GM23248 (cell line): ENCODE measurements around the gene CCDC127. TPM values are rescaled to one million over a fixed set of nuclear protein-coding genes. Genes with fewer than 3 reads are reported as not detected.

ENCODE experiments used
- DNase-seq: peaks from one replicate; pipeline ENCODE4 v3.0.0-alpha.2; 2015
- H2AFZ ChIP-seq: fragments of 200-600 bp; sonication (generic); 2 replicates; pipeline ENCODE4 v1.6.1; 2016; ENCODE audit warnings: antibody characterized with exemption
- H3F3A ChIP-seq: fragments of 200-600 bp; sonication (generic); 2 replicates; pipeline ENCODE4 v1.6.1; 2016; ENCODE audit warnings: mild to moderate bottlenecking, antibody characterized with exemption, mixed run types; ENCODE audit not compliant: insufficient read depth
- H3K27ac ChIP-seq: fragments of 200-600 bp; sonication (generic); 2 replicates; pipeline ENCODE4 v1.5.1; 2016; ENCODE audit warnings: mild to moderate bottlenecking
- H3K27me3 ChIP-seq: fragments of 200-600 bp; sonication (generic); replicated peaks from 2 replicates; pipeline ENCODE4 v1.6.1; 2016; ENCODE audit warnings: mild to moderate bottlenecking; ENCODE audit not compliant: insufficient read depth
- H3K36me3 ChIP-seq: fragments of 200-600 bp; sonication (generic); 2 replicates; pipeline ENCODE4 v1.6.1; 2016; ENCODE audit warnings: low read depth, mild to moderate bottlenecking
- H3K4me1 ChIP-seq: fragments of 200-600 bp; sonication (generic); 2 replicates; pipeline ENCODE4 v1.6.1; 2016; ENCODE audit warnings: mild to moderate bottlenecking; ENCODE audit not compliant: insufficient read depth
- H3K4me2 ChIP-seq: fragments of 200-600 bp; sonication (generic); one replicate; pipeline ENCODE4 v1.6.1; 2016; ENCODE audit warnings: mild to moderate bottlenecking; ENCODE audit not compliant: unreplicated experiment
- H3K4me3 ChIP-seq: fragments of 200-600 bp; sonication (generic); 2 replicates; pipeline ENCODE4 v1.5.1; 2016; ENCODE audit warnings: mild to moderate bottlenecking
- H3K79me2 ChIP-seq: fragments of 200-600 bp; sonication (generic); 2 replicates; pipeline ENCODE4 v1.6.1; 2016; ENCODE audit warnings: mild to moderate bottlenecking; ENCODE audit not compliant: insufficient read depth
- H3K9ac ChIP-seq: fragments of 200-600 bp; sonication (generic); 2 replicates; pipeline ENCODE4 v1.6.1; 2016; ENCODE audit warnings: mild to moderate bottlenecking
- H3K9me2 ChIP-seq: fragments of 200-600 bp; sonication (generic); 2 replicates; pipeline ENCODE4 v1.6.1; 2016; ENCODE audit warnings: mixed run types, mild to moderate bottlenecking, moderate library complexity; ENCODE audit not compliant: insufficient read depth
- H3K9me3 ChIP-seq: fragments of 200-600 bp; sonication (generic); one replicate; pipeline ENCODE4 v1.6.1; 2017; ENCODE audit warnings: low read depth
- H4K20me1 ChIP-seq: fragments of 200-600 bp; sonication (generic); 2 replicates; pipeline ENCODE4 v1.6.0; 2016; ENCODE audit not compliant: insufficient read depth
- EZH2 ChIP-seq: fragments of 200-600 bp; sonication (generic); IDR thresholded peaks from 2 replicates; pipeline ENCODE4 v1.6.1; 2018; ENCODE audit warnings: antibody characterized with exemption, mild to moderate bottlenecking; ENCODE audit not compliant: insufficient read depth, poor library complexity, severe bottlenecking
- EZH2phosphoT487 ChIP-seq: fragments of 200-600 bp; sonication (generic); IDR thresholded peaks from 2 replicates; pipeline ENCODE4 v1.6.1; 2018; ENCODE audit warnings: antibody characterized with exemption, moderate library complexity, mild to moderate bottlenecking, low read depth; ENCODE audit not compliant: insufficient read depth
- WGBS, 2 experiments: methylation state at CpG; one replicate each; pipeline ENCODE4 v1.1.6; 2015 to 2017; ENCODE audit warnings: low lambda C conversion rate in 2 of 2, low coverage in 1 of 2; ENCODE audit errors: missing lambda C conversion rate in 2 of 2; 5-methylcytosine and 5-hydroxymethylcytosine counted together
- in situ Hi-C: fragments of 300-500 bp; cut with MboI; formaldehyde crosslinking; loops from 2 replicates; pipeline ENCODE4 v1.15.0; 2020
- polyA plus RNA-seq: library from polyadenylated mRNA; unstranded; fragments of >200 nt; fragmentation: Nextera tagmentation; extraction: Ambion mirVana; gene quantifications from 2 replicates; pipeline ENCODE4 v1.2.1, GENCODE V29; 2016
- total RNA-seq: library from RNA; depleted of rRNA; stranded (reverse); fragments of >200 nt; shearing (Covaris generic); gene quantifications from 2 replicates; pipeline ENCODE4 v1.2.3, GENCODE V29; 2014

The CCDC127 gene
- total and polyA plus RNA-seq, 2 experiments from 2014 or later = 6.3 to 11.3 TPM

GRCh38 chr5:157801-158200, 60.2 kb downstream of the CCDC127 start:
- no peak overlapping the region for H3K9ac ChIP-seq
- H3K4me1 ChIP-seq = peaks cover 8% of the 10 kb centered on the region
- H3K9me2 ChIP-seq = no peaks in the 10 kb centered on the region
- no peaks in the 10 kb centered on the region for H3K36me3 ChIP-seq
- 81 to 82% methylated on average over 10 to 11 of the region's 11 CpGs for WGBS, 2 experiments
- no peaks in the 10 kb centered on the region for H3F3A ChIP-seq
- no peak overlapping the region for H2AFZ ChIP-seq
- no peak overlapping the region for H3K4me2 ChIP-seq
- H3K4me3 ChIP-seq = no peak overlapping the region
- TF ChIP-seq EZH2phosphoT487 (no peak), EZH2 (no peak)
- no peak for DNase-seq
- H3K9me3 ChIP-seq = no peaks in the 10 kb centered on the region
- no peak overlapping the region for H3K27ac ChIP-seq
- in situ Hi-C loops = no loop called here
- no peaks in the 10 kb centered on the region for H3K27me3 ChIP-seq
- H4K20me1 ChIP-seq = no peaks in the 10 kb centered on the region
- no peaks in the 10 kb centered on the region for H3K79me2 ChIP-seq

GRCh38 chr5:157126-157715, 60.7 kb downstream of the CCDC127 start:
- Histone ChIP-seq H3K4me3 (no peak overlapping the region), H3F3A (no peaks in the 10 kb centered on the region), H3K9me3 (no peaks in the 10 kb centered on the region), H3K36me3 (no peaks in the 10 kb centered on the region), H4K20me1 (no peaks in the 10 kb centered on the region), H3K4me1 (peaks cover 8% of the 10 kb centered on the region), H3K27me3 (no peaks in the 10 kb centered on the region), H3K4me2 (no peak overlapping the region), H3K9ac (no peak overlapping the region), H2AFZ (no peak overlapping the region), H3K27ac (no peak overlapping the region), H3K9me2 (no peaks in the 10 kb centered on the region), H3K79me2 (no peaks in the 10 kb centered on the region)
- 81 to 85% methylated on average over 12 of the region's 12 CpGs for WGBS, 2 experiments
- no peak for DNase-seq
- in situ Hi-C loops = no loop called here
- TF ChIP-seq EZH2phosphoT487 = no peak
- no peak for TF ChIP-seq EZH2

DNA sequence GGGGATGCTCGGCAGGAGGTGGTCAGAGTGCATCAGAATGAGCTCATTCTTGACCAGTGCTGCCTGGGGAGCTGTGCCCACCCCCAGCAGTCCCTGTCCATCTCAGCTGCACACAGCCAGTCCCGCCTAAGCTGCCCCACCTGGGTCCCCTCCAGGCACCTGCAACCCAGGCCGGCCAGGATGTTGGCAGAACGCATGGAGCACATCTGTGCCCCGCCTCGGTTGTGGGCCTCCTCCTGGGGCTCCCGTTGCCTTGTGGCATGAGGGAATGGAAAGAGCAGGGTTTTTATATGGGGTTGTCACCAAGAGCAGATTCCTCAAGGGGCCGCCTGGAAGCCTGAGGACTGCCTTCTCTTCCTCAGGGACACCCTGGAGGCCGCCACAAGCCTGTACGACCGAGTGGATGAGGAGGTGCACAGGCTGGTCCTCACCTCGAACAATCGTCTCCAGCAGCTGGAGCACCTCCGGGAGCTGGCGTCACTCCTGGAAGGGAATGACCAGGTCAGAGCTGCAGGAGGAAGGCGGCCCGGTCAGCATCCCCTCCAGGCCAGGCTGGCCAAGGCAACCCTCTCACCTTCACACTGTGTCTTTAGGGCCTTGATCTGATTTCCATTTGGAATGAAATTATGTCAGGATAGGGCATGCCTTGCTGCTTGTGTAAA, 61.4 kb downstream of the CCDC127 start:
- no peak overlapping the region for H3K9ac ChIP-seq

DNA sequence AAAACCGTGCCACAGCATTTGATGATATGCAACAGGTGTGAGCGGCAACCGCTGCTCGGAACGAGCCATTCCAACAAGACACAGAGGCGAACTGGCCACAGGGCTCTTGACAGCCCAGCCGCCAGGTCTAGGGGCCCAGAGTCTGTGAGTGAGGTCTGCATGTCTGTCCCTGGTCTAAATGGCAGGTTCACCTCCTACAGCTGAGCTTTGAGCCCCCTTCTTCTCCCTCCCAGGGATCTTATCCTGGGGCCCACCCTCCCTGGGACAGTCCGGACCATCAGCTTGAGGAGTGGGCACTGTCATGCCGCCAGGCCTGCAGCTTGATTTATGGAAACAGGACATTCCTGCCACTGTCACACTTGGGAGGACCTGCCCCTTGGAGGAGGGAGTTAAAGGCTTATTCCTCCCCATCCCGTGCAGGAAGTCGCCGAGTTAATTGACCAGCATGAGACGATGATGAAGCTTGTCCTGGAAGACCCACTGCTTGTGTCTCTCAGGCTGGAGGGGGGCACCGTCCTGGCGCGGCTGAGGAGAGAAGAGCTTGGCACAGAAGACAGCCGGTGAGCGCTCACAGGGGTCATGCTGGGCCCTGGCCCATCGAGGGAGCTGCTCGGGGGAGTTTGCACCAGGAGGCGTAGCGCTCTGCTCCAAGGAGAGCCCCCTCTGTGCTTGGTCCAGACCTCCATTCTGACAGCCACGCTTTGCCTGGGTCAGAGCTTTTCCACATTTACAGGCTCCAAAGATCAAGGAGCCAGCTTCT, 62.1 kb downstream of the CCDC127 start:
- Histone ChIP-seq H3K4me2 (no peak overlapping the region), H4K20me1 (no peaks in the 10 kb centered on the region), H3K9ac (no peak overlapping the region), H3K27ac (no peak overlapping the region), H3K4me3 (no peak overlapping the region), H2AFZ (no peak overlapping the region), H3F3A (no peaks in the 10 kb centered on the region), H3K4me1 (peaks cover 8% of the 10 kb centered on the region), H3K27me3 (no peaks in the 10 kb centered on the region), H3K79me2 (no peaks in the 10 kb centered on the region), H3K9me3 (no peaks in the 10 kb centered on the region), H3K36me3 (no peaks in the 10 kb centered on the region), H3K9me2 (no peaks in the 10 kb centered on the region)
- TF ChIP-seq EZH2 = no peak
- no peak for TF ChIP-seq EZH2phosphoT487
- WGBS, 2 experiments = 75 to 82% methylated on average over 22 to 23 of the region's 23 CpGs
- in situ Hi-C loops = no loop called here
- no peak for DNase-seq

More for the DNA sequence above, 61.4 kb downstream of the CCDC127 start:
- no peak for TF ChIP-seq EZH2
- no peak for TF ChIP-seq EZH2phosphoT487
- H3K4me3 ChIP-seq = no peak overlapping the region
- no peaks in the 10 kb centered on the region for H3K79me2 ChIP-seq
- H3K27me3 ChIP-seq = no peaks in the 10 kb centered on the region
- in situ Hi-C loops = no loop called here
- H3K36me3 ChIP-seq = no peaks in the 10 kb centered on the region
- no peak for DNase-seq
- WGBS, 2 experiments = 63 to 67% methylated on average over 17 of the region's 17 CpGs
- peaks cover 8% of the 10 kb centered on the region for H3K4me1 ChIP-seq
- H3K9me2 ChIP-seq = no peaks in the 10 kb centered on the region
- no peaks in the 10 kb centered on the region for H4K20me1 ChIP-seq
- no peak overlapping the region for H3K4me2 ChIP-seq
- no peaks in the 10 kb centered on the region for H3K9me3 ChIP-seq
- H3K27ac ChIP-seq = no peak overlapping the region
- no peak overlapping the region for H2AFZ ChIP-seq
- H3F3A ChIP-seq = no peaks in the 10 kb centered on the region
